ENCODE results near the gene NOM1.
"Not testable (repeated sequence)": the region's sequence is repeated elsewhere in the genome, so short reads cannot be mapped to it uniquely, and the experiment has no call there.

Gene NOM1

GRCh38 chr7:156947120-156947843 lies 2.2 kb upstream of the NOM1 start:
- H3K27ac ChIP-seq = peak overlapping the region; percentile 40
- TF ChIP-seq, protein P1, sequence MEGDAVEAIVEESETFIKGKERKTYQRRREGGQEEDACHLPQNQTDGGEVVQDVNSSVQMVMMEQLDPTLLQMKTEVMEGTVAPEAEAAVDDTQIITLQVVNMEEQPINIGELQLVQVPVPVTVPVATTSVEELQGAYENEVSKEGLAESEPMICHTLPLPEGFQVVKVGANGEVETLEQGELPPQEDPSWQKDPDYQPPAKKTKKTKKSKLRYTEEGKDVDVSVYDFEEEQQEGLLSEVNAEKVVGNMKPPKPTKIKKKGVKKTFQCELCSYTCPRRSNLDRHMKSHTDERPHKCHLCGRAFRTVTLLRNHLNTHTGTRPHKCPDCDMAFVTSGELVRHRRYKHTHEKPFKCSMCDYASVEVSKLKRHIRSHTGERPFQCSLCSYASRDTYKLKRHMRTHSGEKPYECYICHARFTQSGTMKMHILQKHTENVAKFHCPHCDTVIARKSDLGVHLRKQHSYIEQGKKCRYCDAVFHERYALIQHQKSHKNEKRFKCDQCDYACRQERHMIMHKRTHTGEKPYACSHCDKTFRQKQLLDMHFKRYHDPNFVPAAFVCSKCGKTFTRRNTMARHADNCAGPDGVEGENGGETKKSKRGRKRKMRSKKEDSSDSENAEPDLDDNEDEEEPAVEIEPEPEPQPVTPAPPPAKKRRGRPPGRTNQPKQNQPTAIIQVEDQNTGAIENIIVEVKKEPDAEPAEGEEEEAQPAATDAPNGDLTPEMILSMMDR (conservative IDR thresholded peaks at IDR 0.05) = no peak

DNA sequence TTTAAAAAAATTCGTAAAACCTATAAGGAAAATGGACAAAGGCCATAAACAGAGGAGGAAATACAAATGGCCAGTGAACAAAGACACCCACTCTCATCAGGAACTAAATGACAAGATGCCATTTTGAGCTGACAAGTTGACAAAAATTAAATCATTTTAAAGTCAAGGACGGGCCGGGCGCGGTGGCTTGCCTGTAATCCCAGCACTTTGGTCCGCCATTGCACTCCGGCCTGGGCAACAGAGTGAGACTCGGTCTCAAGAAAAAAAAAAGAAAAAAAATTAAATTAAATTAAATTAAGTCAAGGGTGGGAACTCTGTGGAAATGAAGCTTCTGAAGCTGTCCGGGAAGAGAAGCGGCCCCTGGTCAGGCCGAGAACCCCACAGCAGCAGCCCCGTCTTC lies 1.2 kb upstream of the NOM1 start:
- TF ChIP-seq, protein P1 (conservative IDR thresholded peaks at IDR 0.05) = no peak
- H3K27ac ChIP-seq = peak overlapping the region; percentile 81; the same call in 1 of the 2 replicates

- TF ChIP-seq, protein P1 (conservative IDR thresholded peaks at IDR 0.05) = no peak
- peak overlapping the region; percentile 81 for H3K27ac ChIP-seq
Measured at GRCh38 chr7:156950381-156950858, 908 bp downstream of the NOM1 start.

GRCh38 chr7:156953215-156953614 lies 3.7 kb downstream of the NOM1 start:
- H3K27ac ChIP-seq = not testable (repeated sequence)

DNA sequence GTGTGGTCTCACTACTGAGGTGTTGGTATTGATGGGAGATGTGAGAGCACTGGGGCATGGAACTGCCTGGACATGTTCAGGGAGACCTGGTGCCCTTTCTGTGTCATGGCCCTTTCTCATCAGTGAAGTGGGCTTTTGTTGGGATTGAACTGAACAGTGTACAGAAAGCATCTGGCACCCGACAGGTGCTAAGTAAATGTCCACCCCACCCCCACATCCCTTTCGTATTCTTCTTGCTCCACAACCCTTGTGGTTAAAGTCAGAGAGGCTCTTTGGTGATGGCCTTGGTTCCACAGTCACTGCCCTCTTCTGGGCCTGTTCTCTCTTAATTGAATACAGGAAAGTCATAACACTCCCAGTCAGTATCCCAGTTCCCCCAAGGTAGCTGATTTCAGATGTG lies 5.4 kb downstream of the NOM1 start:
- H3K27ac ChIP-seq = no peak overlapping the region
- TF ChIP-seq, protein P1 (conservative IDR thresholded peaks at IDR 0.05) = no peak

- TF ChIP-seq, protein P1 (conservative IDR thresholded peaks at IDR 0.05) = no peak
- no peak overlapping the region for H3K27ac ChIP-seq
Measured at GRCh38 chr7:156956727-156957126, 7.2 kb downstream of the NOM1 start.

GRCh38 chr7:156962145-156962544 lies 12.6 kb downstream of the NOM1 start:
- H3K27ac ChIP-seq = no peak overlapping the region
- TF ChIP-seq, protein P1 (conservative IDR thresholded peaks at IDR 0.05) = no peak

GRCh38 chr7:156962897-156963296 lies 13.4 kb downstream of the NOM1 start:
- TF ChIP-seq, protein P1 (conservative IDR thresholded peaks at IDR 0.05) = no peak

More at GRCh38 chr7:156962897-156963296, 13.4 kb downstream of the NOM1 start:
- no peak overlapping the region for H3K27ac ChIP-seq

Measured in VCaP (cell line).